ENCODE measurements around the gene PRKG2.

The PRKG2 gene

DNA sequence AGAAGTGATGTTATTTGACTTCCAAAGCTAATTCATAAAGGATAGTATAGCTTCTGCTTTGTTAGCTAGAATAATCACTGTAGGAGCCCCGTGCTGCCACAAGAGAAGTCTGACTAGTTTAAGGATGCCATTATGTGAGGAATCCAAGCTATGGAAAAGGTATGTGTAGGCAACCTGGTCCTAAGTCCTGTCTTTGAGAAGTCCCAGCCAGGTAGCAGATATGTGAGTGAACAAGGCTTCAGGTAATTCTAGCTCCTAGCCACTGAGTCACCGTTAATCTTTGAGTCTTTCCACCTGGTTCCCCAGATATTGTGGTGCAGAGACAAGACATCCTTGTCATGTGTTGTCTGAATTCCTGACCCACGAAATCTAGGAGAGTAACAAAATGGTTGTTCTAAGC is 129.0 kb downstream of the PRKG2 start:
- no peak for DNase-seq

DNA sequence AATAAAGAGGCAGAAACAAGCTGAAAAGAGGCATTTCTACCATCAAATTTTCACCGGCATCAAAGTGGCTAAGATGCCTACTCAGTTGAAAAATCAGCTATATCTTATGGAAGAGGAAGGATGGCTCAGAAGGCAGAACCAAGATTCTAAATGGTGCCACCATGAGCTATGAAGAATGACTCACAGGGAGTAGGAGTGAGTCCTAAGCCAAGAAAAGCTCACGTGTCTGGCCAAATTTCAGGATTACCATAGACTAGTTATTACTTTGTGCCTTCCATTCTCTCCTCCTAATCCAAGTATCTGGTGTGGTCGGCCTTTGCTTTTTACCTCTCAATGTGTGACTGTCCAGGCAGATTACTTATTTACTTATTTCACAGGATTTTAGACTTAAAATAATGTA is 129.7 kb downstream of the PRKG2 start:
- no peak for DNase-seq

DNA sequence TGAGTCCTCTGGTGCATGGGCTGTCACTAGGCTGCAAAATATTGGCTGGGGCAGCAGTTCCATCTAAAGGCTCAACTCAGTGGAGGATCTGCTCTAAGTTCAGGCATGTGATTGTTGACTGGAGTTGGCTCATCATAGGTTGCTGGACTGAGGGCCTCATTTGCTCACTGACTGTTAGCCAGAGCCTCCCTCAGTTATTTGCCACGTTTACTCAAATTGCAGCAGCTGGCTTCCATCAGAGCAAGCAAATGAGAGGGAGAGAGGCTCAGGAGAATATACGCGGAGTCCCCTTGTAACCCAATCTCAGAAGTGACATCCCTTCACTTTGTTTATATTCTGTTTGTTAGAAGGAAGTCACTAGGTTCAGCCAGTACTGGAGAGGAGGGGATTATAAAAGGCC is 130.4 kb downstream of the PRKG2 start:
- no peak for DNase-seq

DNA sequence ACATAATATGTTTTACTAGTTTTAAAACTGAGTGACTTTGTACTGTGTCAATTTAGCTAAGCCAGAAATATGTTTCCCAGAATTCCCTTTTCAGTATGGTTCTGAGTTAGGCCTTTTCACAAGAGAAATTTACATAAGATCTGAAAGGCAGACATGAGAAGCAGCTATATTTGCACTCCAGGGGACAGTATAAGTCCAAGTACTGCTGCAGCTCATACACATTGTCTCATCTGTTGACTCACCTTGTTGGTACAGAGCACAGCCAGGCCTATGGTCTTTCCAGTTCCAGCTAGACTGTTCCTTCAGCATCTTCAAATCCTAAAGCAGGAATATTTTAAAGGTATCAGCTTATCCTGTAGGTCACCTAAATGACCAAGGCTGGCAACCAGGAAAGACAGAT is 131.0 kb downstream of the PRKG2 start:
- DNase-seq = no peak

DNA sequence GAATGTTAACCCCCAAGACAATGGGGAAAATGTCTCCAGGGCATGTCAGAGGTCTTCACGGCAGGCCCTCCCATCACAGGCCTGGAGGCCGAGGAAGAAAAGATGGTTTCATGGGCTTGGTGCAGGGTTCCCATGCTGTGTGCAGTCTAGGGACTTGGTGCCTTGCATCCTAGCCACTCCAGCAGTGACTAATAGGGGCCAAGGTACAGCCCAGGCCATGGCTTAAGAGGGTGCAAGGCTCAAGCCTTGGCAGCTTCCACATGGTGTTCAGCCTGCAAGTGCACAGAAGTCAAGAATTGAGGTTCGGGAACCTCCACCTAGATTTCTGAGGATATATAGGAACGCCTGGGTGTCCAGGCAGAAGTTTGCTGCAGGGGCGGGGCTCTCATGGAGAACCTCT is 133.9 kb downstream of the PRKG2 start:
- DNase-seq = no peak

DNA sequence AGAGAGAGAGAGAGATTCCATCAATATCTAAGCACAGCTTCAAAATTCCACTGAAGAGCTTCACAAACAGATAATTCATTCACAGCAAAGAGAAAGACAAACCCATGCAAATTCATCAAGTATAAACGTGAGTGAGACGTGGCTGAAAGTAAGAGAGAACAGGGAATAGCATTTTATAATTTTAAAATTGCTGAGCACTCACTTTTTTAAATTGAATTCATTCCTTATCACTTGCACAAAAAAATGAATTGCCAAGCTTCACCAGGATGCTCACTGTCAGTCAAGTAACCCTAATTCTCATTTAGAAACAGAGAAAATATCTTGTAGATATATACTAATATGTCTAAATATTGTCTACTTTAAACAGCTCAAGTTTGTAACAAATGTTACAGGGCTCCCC is 144.0 kb downstream of the PRKG2 start:
- no peak for DNase-seq

DNA sequence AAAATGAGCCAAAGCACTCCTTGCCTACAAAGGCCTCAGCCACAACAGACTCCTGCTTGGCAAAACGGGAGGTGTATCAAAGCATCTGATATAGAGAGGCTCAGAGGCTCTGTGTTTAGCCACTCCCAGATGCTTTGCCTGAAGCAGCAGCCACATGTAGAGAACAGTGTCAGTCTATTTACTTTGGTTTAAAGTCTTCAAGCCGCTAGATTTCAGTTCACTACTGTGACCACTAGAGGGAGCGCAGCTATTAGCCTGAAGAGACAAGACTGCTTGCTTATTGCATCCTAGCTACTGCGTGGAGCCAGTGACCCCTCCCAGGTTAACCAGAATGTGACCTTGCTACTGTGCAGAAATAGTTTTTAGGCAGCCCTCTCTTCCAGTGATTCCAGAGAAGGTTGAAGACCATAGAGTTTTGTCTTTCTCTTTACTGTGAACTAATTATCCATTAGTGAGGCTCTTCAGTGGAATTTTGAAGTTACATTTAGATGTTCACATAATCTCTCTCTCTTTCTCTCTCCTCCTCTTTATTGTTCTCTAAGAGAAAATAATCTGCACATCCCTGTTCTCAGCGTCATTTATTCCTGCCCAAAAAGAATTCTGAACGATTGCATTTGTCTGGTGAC is 145.2 kb downstream of the PRKG2 start:
- peak; percentile 47 to 50 for DNase-seq

DNA sequence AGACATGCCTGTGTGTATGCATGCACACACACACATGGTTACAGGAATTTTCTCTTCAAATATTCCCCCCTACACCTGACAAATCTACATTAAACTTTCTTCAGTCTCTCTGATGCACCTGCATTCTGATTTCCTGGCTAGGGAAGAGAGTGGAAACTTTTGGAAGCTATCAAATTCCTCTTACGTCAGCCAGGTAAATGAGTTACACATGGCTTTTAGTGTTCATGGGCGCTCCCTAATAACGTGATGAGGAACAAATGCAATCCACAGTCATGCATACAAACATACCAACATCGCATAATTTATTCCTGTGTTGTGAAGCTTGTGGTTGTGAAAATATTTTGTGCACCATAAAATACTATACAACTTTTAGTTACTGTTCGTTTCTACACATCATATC is 149.6 kb downstream of the PRKG2 start:
- DNase-seq = no peak

DNA sequence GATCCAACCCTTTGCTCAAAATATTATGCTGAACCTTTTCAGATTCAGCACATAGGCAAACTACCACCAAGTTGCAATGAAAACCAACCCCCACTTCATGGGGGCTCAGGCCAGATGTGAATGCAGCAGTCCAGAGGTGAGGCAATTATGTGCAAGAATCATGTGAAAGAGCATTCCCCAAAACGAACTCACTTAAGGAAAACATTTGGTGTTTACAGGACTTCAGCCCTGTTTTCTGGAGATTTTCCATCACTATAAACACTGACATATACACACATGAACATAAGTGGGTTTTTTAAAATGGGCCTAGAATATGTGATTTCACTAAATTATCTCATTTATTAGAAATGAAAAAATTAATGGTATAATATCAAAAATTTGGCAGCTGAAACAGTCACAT is 153.0 kb downstream of the PRKG2 start:
- no peak for DNase-seq

DNA sequence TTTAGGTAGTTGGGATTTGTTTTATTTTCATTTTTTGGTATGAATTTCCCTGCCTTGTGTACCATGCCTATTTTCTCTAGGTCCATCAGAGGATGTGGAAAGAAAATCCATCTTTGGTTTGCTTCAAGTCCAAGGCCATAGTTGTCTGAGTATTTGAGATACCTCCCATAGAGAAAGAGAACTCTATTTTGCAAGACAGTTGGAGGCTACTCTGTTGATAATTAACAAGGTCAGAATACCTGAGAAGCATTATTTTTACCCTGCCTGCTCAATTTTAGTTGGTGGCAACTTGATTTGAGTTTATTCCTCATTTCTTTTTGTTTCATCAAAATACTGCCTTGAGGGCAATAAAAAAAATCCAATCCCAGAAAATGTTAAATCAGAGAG is 153.7 kb downstream of the PRKG2 start:
- DNase-seq = no peak

DNA sequence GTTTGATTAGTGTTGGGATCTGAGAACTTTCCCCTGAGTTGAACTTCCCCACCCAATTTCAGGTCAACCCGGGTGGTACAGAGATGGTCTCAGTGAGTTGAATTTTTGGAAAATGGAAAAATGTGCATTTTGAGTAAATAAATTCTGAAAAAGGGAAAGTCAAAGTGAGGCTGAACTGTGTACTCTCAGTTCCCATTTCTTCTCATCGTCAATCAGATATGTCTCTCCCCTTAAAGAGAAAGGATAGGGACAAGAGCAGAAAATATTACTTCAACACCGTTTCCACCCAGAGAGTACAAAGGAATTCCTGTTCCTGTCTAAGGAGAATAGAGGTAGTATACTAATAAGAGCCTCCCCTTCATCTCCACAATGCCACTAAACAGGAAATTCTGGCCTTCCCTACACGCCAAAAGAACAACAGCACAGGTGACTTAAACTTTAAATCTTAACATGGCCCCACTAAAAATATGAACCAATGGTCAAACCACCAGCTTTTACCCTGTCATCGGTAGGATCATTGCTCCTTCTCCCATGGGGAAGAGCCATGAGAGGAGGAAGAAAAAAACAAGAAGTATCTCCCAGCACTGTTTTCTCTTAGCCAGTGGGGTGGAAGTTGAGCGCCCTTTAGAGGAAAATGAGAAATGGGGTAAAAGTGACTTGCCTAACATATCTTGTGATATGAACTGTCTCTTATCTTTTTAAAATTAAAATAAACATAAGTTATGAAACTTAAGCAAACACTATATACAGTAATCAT is 154.3 kb downstream of the PRKG2 start:
- no peak for DNase-seq

DNA sequence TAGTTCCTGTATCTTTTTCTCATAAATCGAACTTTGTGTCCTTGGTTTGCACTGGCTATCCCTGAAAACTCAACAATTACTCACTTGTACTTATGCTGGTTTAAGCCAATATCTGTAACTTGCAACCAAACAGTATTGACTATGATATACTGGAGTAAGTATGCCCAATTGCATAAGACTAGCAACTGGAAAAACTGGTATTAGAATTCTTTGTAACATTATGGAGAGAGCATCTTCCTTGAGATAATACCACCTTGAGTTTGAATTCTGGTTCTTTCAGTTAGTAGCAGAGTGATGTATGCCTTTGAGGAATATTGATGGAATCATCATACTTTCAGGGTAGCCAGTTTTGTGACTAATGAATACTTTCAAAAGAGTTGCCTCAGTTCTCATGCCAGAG is 156.4 kb downstream of the PRKG2 start:
- no peak for DNase-seq

DNA sequence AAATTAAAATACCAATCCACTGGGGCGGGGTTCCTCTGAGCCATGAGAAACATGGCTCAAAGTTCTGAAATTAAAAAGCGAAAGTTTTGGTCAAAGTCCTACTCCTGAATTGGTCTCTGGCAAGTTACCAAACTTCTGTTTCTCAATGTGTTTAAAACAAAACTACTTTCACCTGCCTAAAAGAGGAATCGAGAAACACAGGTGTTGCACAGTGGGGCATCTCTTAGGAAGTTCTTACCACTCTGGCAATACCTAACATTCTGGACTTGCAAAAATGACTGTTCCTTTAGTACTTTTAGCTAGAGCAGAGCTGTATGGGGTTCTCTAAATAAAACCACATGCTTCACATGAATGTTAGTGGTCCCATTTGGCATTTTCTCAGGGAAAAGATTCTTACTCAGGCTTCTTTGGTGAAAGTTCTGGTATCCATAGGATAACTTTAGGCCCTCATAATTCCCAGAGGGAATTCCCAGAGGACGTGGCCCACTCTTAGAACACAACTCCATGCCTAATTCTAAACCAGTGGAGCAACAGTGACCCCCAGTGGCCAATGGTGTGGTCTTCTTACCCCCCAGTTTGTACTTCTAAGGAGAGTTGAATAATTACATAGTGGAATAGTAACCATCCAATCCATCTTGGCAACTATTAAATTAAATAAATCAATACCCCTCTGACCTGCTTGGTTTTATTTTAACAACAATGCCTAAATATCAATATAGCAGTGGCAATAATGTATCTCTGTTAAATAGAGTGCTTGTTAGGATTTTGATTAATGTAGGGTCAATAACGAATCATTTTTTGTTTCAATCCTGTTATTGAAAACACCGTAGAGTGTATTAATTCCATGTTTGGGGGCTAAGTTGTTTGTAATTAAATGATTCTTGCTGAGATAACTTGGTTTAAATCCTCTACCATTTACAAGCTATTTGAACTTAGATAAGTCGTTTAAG is 162.6 kb downstream of the PRKG2 start:
- peak; percentile 32 to 48 for DNase-seq

DNA sequence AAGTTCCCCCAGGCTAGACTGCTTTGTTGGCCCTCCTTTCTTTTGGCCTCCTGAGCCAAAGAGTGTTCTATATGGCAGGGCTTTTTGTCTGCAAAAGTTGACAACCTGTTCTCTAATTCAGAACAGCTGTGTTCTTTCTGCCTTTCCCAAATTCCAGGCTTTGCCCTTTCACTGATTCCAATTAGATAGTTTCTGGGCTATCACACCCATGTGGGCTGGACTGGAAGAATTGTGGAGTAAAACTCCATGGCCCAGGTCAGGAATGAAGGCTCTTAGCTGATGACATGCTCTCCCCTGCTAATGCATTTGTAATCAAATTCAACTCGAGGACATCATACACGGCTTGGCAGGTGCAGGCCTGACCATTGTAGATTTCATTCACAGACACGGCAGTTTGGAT is 165.1 kb downstream of the PRKG2 start:
- DNase-seq = no peak

DNA sequence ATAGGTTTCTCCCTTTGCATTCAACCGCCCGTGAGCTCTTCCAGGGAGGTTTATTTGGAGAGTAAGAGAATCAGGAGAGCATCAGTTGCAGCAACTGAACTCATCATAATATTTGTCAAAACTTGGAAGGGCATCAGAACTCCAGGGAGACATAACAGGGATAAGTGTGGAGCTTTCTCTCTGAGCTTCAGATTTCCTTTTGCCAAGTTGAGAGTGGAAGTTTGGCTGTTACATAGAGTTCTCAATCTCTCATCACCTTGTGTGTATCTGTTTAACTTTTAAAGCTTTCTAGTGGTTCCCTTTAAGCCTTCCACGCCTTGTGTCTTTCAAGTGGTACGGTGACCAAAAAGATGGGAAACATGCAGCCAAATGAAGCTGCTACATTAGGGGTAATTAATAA is 165.7 kb downstream of the PRKG2 start:
- no peak for DNase-seq

DNA sequence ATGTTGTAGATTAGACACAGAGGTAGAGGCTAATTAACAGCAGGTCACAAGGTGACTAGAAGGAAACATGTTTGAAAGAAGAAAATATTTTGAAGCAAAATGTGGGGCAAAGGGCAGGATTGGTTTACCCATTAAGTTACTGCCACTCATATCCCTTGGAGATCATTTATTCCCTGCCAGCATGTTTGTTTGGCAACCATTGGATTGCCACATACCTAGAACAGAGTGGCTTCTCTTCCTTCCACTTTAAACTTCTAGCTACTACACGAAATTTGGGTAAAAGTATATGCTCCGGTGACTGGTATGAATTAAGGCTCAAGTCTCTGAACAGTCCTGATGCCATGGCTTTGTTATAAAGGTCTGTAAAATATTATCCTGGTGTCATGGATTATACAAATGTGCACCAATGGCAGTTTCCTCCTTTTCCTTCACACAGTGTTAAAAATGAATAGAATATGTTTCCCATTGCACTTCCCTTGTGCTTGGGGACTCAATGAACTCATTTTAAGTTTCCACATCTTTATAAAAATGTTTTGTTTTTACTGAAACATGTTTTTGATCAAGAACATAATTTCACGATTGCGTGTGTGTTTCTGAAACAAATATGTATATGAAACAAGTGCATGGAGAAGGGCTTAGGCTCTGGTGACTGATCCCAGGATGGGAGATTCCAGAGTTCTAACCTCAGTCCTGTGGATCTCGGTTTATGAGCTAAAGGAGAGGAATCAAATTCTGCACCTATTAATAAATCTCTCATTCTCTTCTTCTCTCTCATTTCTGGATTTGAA is 172.2 kb downstream of the PRKG2 start:
- DNase-seq = no peak

DNA sequence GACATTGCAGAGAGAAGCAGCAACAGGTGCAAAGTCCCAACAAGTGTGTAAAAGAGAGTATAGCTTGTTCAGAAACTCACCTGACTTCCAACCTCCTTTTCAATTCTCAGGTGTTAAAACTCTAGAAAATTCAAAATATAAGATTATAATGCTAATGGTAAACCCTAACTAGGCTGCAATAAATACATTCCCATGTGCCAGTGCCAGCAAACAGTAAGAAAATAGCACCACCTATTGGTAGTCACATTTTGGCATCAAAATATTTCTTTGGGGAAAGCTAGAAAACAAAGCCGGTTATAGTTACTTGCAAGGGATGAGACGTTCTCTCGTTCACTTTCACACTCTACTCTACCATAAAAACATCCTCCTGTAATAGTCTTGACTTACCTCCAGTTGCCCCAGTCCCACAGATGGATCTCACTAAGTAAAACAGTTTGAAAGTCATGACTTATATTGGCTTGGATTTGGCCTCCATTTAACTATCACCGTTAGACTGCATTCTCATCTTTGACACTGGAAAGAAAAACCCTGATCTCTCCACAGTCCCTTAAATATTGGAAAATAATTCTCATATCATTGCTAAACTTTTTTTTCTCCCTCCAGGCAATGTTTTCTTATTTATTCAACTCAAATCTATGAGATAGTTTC is 174.9 kb downstream of the PRKG2 start:
- DNase-seq = no peak

DNA sequence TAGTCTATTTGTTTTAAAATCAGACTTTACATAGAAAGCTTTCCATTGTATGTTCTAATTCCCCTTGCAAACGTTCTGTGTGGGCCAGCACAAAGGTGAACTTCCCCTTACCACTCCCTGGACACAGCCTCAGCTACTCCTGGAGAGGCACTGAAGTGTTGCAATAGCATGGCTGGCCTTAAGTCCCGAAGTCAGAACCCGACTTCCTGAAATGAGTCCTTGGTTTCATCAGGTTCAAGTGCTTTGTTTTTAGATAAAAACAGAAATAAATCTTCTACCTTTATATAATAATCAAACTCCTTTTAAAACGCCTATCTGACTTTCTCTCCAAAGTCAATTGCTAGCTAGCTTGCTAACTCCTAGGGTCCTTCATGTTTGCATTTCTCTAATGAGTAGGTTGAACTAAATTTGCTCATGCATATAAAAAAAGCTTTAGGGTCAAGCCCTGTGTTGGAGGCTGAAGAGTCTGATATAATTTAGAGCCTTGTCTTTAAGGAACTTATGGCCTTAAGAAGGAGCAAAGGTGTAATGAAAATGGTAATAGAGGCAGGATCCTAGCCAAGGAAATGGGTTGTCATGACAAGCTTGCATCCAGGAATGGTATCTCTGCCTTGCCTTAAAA is 175.6 kb downstream of the PRKG2 start:
- DNase-seq = no peak

DNA sequence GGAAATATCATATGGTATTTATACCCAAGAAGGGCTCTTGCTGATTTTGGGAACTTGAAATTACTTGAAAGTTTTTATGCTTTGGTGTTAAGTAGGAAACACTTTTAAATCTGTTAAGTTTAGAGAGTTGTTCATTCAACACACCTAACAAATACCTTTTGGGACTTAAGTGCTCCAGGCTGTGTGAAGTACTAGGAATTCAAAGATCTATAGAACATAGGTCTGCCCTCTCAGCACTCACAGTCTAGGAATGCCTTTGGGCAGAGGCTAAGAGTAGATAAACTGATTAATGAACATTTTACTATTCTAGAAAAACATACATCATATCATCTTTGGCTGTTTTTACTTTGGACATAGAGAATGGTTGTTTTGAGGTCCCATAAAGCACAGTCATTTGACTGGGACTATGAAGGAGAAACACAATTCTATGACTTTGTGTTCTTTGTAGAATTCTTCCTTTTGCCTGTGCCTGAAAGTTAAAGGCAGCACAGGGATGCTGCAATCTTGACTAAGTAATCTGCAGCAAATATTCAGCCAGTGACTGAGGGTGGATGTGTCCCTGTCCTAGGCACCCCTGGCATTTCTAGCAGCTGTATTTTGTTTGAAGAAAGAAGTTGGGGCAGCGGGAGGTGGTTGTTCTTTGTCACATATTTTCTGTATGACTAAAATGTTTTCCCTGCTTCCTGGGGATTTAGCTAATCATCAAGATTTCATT is 176.2 kb downstream of the PRKG2 start:
- no peak for DNase-seq
